ENCODE data around the gene HSPA1A. TPM values are rescaled to one million over a fixed set of nuclear protein-coding genes. Genes with fewer than 3 reads are reported as not detected.
A peak's percentile ranks its signal among the peaks of the same experiment; 100 is the strongest.
"Not testable (repeated sequence)": the region's sequence is repeated elsewhere in the genome, so short reads cannot be mapped to it uniquely, and the experiment has no call there.

The HSPA1A gene
- total and polyA plus RNA-seq, 5 donors, result 167 to 328 (median 286) TPM

GRCh38 chr6:31814677-31815024 is 692 bp upstream of the HSPA1A start:
- ATAC-seq (peak; percentile 91 to 92), DNase-seq (peak; percentile 96 to 98 (median 97))
- under 1% methylated on average over 13 of the region's 13 CpGs for WGBS
- no peaks in the 10 kb centered on the region for H3K4me1 ChIP-seq (ENCODE audit: control insufficient read depth, insufficient read depth, low read length)
- H3K27ac ChIP-seq (ENCODE audit: low read length), result peak overlapping the region; percentile 97
- peak overlapping the region; percentile 92 for H3K4me3 ChIP-seq (ENCODE audit: low read length)
- no peaks in the 10 kb centered on the region for H3K27me3 ChIP-seq (ENCODE audit: control insufficient read depth, insufficient read depth)
- H3K9me3 ChIP-seq (ENCODE audit: control insufficient read depth, low read length), result no peaks in the 10 kb centered on the region
- intact Hi-C loops (cut with DNase I), result no loop called here

DNA sequence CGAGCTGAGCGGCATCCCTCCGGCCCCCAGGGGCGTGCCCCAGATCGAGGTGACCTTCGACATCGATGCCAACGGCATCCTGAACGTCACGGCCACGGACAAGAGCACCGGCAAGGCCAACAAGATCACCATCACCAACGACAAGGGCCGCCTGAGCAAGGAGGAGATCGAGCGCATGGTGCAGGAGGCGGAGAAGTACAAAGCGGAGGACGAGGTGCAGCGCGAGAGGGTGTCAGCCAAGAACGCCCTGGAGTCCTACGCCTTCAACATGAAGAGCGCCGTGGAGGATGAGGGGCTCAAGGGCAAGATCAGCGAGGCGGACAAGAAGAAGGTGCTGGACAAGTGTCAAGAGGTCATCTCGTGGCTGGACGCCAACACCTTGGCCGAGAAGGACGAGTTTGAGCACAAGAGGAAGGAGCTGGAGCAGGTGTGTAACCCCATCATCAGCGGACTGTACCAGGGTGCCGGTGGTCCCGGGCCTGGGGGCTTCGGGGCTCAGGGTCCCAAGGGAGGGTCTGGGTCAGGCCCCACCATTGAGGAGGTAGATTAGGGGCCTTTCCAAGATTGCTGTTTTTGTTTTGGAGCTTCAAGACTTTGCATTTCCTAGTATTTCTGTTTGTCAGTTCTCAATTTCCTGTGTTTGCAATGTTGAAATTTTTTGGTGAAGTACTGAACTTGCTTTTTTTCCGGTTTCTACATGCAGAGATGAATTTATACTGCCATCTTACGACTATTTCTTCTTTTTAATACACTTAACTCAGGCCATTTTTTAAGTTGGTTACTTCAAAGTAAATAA is 2.0 kb downstream of the HSPA1A start:
- 18% methylated on average over 15 of the region's 37 CpGs for WGBS
- H3K27me3 ChIP-seq (ENCODE audit: control insufficient read depth, insufficient read depth); H3K9me3 ChIP-seq (ENCODE audit: control insufficient read depth, low read length); H3K4me1 ChIP-seq (ENCODE audit: control insufficient read depth, insufficient read depth, low read length); ATAC-seq; intact Hi-C loops (cut with DNase I): not testable (repeated sequence)
- DNase-seq, result peak in 2 of 3 donors; percentile 66 to 67
- H3K27ac ChIP-seq (ENCODE audit: low read length), result peak overlapping the region; percentile 43
- H3K4me3 ChIP-seq (ENCODE audit: low read length), result peak overlapping the region; percentile 89

DNA sequence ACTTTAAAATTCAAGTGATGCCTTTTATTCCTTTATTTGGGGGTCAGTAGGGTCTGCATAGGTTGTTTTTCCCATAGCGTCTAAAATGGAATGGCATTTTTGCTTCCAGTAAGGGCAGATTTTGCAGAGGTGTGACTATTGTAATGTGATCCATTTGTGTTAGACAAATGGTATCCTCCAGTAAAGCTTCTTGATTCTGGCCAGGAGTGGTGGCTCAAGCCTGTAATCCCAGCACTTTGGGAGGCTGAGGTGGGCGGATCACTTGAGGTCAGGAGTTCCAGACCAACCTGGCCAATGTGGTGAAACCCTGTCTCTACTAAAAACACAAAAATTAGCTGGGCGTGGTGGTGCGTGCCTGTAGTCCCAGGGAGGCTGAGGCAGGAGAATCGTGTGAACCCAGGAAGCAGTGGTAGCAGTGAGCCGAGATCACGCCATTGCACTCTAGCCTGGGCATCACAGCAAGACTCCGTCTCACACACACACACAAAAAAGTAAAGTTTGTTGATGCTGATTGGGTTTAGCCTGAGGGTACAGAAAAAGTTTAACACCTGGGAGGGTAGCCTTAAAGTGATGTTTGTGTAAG is 2.7 kb downstream of the HSPA1A start:
- 39% methylated on average over 8 of the region's 8 CpGs for WGBS
- H3K27me3 ChIP-seq (ENCODE audit: control insufficient read depth, insufficient read depth); DNase-seq; intact Hi-C loops (cut with DNase I); ATAC-seq; H3K4me1 ChIP-seq (ENCODE audit: control insufficient read depth, insufficient read depth, low read length); H3K9me3 ChIP-seq (ENCODE audit: control insufficient read depth, low read length): not testable (repeated sequence)
- peak overlapping the region; percentile 89 for H3K4me3 ChIP-seq (ENCODE audit: low read length)
- peak overlapping the region; percentile 70 for H3K27ac ChIP-seq (ENCODE audit: low read length)

GRCh38 chr6:31819871-31820299 is 4.5 kb downstream of the HSPA1A start:
- Histone ChIP-seq H3K4me3 (ENCODE audit: low read length) (no peak overlapping the region), H3K27me3 (ENCODE audit: control insufficient read depth, insufficient read depth) (no peaks in the 10 kb centered on the region), H3K9me3 (ENCODE audit: control insufficient read depth, low read length) (no peaks in the 10 kb centered on the region), H3K27ac (ENCODE audit: low read length) (peak overlapping the region; percentile 97), H3K4me1 (ENCODE audit: control insufficient read depth, insufficient read depth, low read length) (no peaks in the 10 kb centered on the region)
- DNase-seq (no peak), ATAC-seq (no peak)
- intact Hi-C loops (cut with DNase I), result no loop called here

DNA sequence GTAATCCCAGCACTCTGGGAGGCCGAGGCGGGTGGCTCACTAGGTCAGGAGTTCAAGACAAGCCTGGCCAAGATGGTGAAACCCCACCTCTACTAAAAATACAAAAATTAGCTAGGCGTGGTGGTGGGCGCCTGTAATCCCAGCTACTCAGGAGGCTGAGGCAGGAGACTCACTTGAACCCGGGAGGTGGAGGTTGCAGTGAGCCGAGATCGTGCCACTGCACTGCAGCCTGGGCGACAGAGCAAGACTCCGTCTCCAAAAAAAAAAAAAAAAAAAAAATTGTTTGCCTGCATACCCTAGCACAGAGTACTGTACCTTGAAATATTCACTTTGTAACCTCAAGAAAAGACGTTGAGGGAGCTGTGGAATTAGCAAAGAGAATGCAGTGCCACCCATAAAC is 5.1 kb downstream of the HSPA1A start:
- H3K4me3 ChIP-seq (ENCODE audit: low read length); H3K27me3 ChIP-seq (ENCODE audit: control insufficient read depth, insufficient read depth); H3K4me1 ChIP-seq (ENCODE audit: control insufficient read depth, insufficient read depth, low read length); ATAC-seq; intact Hi-C loops (cut with DNase I); H3K9me3 ChIP-seq (ENCODE audit: control insufficient read depth, low read length); DNase-seq; H3K27ac ChIP-seq (ENCODE audit: low read length): not testable (repeated sequence)
- WGBS, result 94% methylated on average over 10 of the region's 10 CpGs

DNA sequence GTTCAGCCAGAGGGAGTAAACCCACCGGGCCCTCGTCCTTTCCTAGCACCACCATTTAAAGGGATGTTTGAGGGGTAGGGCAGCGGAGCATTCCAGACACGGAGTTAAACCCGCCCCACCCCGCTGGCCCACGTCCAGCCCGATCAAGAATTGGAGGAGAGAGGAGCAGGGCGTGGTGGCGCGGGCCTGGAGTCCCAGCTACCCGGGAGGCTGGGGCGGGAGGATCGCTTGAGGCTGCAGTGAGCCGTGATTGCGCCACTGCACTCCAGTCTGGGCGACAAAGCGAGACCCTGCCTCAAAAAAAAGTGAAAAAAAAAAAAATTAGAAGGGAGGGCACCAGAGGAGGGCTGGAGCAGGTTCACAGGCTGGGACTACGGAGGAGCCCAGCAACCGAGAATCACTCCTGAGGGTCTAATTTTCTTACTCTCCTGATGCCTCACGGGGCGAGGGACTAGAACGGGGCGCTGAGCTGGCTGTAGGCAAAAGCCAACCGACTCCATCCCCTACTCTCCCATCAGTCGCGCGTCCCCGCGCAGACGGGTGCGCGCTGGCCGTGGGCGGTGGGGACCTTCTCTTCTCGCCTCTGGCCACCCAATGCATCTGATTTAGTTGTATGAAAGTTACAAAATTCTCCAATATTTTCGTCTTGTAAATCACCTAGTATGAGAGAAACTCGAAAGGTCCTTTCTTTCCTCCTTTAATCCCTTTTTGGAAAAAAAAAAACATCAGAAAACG is 6.1 kb downstream of the HSPA1A start:
- WGBS, result 4% methylated on average over 39 of the region's 39 CpGs
- no peaks in the 10 kb centered on the region for H3K27me3 ChIP-seq (ENCODE audit: control insufficient read depth, insufficient read depth)
- DNase-seq (peak; percentile 87 to 93 (median 91)), ATAC-seq (peak; percentile 65 to 68)
- H3K4me1 ChIP-seq (ENCODE audit: control insufficient read depth, insufficient read depth, low read length), result peaks cover 4% of the 10 kb centered on the region
- H3K9me3 ChIP-seq (ENCODE audit: control insufficient read depth, low read length), result no peaks in the 10 kb centered on the region
- H3K27ac ChIP-seq (ENCODE audit: low read length), result peak overlapping the region; percentile 96
- H3K4me3 ChIP-seq (ENCODE audit: low read length), result peak overlapping the region; percentile 60
- intact Hi-C loops (cut with DNase I), result no loop called here

GRCh38 chr6:31822036-31822821 is 6.9 kb downstream of the HSPA1A start:
- ATAC-seq, result peak; percentile 73 to 79
- Histone ChIP-seq H3K27ac (ENCODE audit: low read length) (peak overlapping the region; percentile 100), H3K4me1 (ENCODE audit: control insufficient read depth, insufficient read depth, low read length) (peaks cover 5% of the 10 kb centered on the region), H3K9me3 (ENCODE audit: control insufficient read depth, low read length) (no peaks in the 10 kb centered on the region), H3K27me3 (ENCODE audit: control insufficient read depth, insufficient read depth) (no peaks in the 10 kb centered on the region), H3K4me3 (ENCODE audit: low read length) (peak overlapping the region; percentile 60)
- WGBS, result 1% methylated on average over 24 of the region's 25 CpGs
- intact Hi-C loops (cut with DNase I), result no loop called here
- DNase-seq, result peak; percentile 88 to 92 (median 91)

DNA sequence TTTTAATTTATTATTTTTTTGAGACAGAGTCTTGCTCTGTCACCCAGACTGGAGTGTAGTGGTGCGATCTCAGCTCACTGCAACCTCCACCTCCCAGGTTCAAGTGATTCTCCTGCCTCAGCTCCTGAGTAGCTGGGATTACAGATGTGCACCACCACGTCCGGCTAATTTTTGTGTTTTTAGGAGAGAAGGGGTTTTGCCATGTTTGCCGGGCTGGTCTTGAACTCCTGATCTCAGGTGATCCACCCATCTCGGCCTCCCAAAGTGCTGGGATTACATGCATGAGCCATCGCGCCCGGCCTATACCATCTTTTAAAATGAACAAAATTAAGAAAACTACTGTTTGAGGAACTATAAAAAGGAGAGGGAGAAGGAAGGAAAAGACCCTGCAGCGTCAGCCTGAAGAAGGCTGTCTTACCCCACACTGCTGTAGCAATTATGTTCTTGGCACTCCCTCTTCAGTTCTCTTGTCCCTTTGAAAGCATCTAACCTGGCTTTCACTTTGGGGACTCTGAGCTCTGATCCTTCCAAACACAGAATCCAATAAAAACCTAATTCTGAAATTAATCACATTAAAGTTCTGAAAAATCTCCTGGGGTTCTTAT is 8.4 kb downstream of the HSPA1A start:
- H3K4me1 ChIP-seq (ENCODE audit: control insufficient read depth, insufficient read depth, low read length); H3K27ac ChIP-seq (ENCODE audit: low read length); intact Hi-C loops (cut with DNase I); ATAC-seq; H3K27me3 ChIP-seq (ENCODE audit: control insufficient read depth, insufficient read depth); H3K9me3 ChIP-seq (ENCODE audit: control insufficient read depth, low read length); H3K4me3 ChIP-seq (ENCODE audit: low read length): not testable (repeated sequence)
- peak in 1 of 3 donors; percentile 17 for DNase-seq
- WGBS, result 85% methylated on average over 9 of the region's 9 CpGs

DNA sequence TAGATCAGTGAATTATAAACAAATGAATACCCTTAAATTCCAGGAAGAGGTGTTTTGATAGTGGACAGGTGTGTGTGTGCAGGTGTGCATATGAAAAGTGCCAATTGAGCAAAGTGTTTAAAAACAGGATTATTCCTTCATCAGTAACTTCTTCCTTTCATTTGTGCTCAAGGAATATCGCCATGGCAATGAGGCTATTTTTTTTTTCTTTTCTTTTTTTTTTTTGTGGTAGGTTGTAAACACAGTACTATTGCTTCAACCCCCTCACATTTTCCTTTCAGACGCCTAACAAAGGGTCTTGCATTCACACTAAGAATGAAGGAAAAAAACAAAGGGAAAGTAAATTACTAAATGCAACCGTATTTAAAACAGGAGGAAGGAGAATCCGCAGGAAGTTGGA is 10.2 kb downstream of the HSPA1A start:
- intact Hi-C loops (cut with DNase I), result no loop called here
- DNase-seq (no peak), ATAC-seq (no peak)
- no peak overlapping the region for H3K4me3 ChIP-seq (ENCODE audit: low read length)
- H3K4me1 ChIP-seq (ENCODE audit: control insufficient read depth, insufficient read depth, low read length), result peaks cover 5% of the 10 kb centered on the region
- H3K27me3 ChIP-seq (ENCODE audit: control insufficient read depth, insufficient read depth), result no peaks in the 10 kb centered on the region
- H3K9me3 ChIP-seq (ENCODE audit: control insufficient read depth, low read length), result no peaks in the 10 kb centered on the region
- no peak overlapping the region for H3K27ac ChIP-seq (ENCODE audit: low read length)
- 69% methylated on average over 4 of the region's 4 CpGs for WGBS

GRCh38 chr6:31826793-31827285 is 11.5 kb downstream of the HSPA1A start:
- DNase-seq (peak; percentile 93 to 96 (median 95)), ATAC-seq (peak; percentile 74 to 77)
- peak overlapping the region; percentile 47 for H3K4me3 ChIP-seq (ENCODE audit: low read length)
- peak overlapping the region; percentile 98 for H3K27ac ChIP-seq (ENCODE audit: low read length)
- no peaks in the 10 kb centered on the region for H3K27me3 ChIP-seq (ENCODE audit: control insufficient read depth, insufficient read depth)
- intact Hi-C loops (cut with DNase I), result loop anchor here in 1 of 4 donors (2.0 kb wide), 1 partner anchor 98 kb away; the partner anchor contains the start of gene DDAH2
- WGBS, result 0% methylated on average over 13 of the region's 13 CpGs
- H3K4me1 ChIP-seq (ENCODE audit: control insufficient read depth, insufficient read depth, low read length), result peaks cover 5% of the 10 kb centered on the region
- no peaks in the 10 kb centered on the region for H3K9me3 ChIP-seq (ENCODE audit: control insufficient read depth, low read length)

Measured in right cardiac atrium (tissue), 5 donors.